ENCODE measurements around the gene DOK6.
"Not testable (repeated sequence)": the region's sequence is repeated elsewhere in the genome, so short reads cannot be mapped to it uniquely, and the experiment has no call there.

Gene DOK6

DNA sequence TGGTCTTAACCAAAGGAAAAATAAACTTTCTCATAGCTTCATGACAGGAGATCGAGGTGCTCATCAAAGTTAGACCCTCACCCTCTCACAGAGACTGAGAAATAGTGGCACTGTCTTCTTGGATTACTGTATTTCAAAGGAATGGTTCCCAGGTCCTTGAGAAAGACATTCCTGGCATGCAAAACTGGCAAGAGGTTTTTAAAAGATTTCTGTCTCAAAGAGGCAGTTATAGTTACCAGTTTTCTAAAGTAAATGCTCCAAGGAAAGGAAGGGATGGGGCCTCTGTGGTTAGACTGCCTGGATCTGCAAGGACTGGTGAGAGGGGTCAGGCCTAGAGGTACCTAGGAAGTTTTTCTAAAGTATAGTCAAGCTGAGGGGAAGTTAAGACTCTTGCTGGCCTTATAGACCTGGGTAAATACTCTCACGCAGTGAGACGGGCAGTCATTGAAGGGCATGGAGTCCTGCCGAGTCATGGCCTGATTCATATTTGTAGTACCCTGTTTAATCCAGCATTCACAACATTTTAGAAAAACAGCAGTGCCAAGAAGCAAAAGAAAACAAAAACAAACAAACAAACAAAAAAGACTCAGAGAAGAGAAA lies 226.1 kb downstream of the DOK6 start:
- no peak for DNase-seq (ENCODE audit: low read depth)

DNA sequence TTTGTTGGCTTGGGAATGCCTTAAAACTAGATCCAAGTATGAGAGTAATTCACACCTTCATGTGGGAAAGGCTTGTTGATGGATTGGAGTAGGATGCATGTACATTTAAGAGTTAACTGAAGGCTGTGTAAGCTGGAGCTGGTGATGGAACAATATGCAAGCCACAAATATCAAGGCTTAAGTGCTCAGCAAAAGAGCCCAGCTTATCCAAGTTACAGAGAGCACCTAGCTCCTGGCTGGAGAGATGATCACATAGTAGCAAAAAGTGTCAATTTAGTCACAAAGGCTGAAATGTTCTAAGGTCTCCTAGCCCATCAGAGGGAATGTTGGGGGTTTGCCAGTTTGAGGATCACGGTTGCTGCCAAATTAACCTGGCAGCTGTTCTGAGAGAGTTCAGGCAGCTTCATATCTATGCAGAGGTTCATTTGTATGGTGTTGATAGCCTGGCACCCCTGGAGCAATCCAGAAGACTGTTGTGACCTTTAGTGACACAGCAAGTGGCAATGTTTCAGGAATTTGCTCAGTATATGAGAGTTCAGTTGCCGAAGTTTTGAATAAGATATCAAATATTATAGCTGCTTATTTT lies 228.2 kb downstream of the DOK6 start:
- DNase-seq (ENCODE audit: low read depth) = no peak

DNA sequence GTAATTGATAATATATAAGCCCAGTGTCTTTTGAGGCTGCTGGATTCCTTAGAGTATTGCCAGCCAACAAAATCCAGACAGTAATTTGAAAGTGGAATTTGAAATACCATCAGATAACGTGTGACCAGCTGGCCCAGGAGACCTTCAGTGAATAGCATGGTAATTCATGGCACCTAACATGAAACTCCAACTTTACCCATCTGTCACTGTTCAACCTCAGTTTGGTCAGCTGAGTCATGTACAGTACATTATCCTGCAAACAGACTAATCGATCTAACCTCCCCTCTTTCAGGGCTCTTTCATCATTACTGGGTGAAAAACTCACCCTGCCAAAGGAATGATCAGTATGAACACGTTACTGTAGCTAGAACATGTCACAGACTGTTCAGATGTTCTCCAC lies 230.6 kb downstream of the DOK6 start:
- no peak for DNase-seq (ENCODE audit: low read depth)

GRCh38 chr18:69635482-69635881 lies 234.8 kb downstream of the DOK6 start:
- DNase-seq (ENCODE audit: low read depth) = no peak

- peak; percentile 10 for DNase-seq (ENCODE audit: low read depth)
These were observed 236.0 kb downstream of the DOK6 start for GRCh38 chr18:69636529-69637301.

GRCh38 chr18:69638056-69638455 lies 237.4 kb downstream of the DOK6 start:
- DNase-seq (ENCODE audit: low read depth) = no peak

DNA sequence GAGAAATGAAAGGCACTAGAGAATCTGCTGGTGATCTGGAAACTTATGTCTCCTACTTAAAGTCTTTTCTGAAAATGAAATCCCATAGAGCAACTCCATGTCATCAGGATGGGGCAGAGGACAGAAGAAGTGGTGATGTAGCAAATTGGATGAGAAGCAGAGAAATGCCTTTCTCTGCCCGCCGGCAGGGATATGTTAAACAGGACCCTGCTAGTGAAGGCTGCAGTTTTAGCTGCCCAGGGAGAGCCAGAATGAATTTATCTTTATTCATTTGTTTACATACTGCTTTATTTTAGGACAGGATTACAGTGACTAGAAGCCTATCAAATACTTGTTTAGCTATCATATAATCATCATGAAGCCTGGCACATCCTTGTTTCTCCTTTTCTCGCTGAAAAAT lies 247.0 kb downstream of the DOK6 start:
- no peak for DNase-seq (ENCODE audit: low read depth)

DNA sequence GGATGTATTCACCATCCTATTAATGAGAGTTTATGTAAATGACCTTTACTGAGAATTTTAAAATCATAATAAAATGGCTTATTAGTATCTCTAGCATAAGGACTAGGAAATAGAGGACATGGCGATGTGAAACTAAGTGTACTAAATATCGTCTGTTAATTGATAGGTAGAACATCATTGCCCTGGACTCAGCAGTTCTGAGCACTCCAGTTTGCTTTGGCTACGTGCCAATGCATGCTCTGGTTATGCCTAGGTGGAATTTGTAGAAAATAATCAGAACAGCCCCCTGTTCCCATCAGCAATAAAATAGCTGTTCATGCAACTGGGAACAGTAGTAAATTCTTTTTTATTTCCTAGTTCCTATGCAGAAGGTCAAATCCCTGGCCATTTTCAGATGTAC lies 247.8 kb downstream of the DOK6 start:
- DNase-seq (ENCODE audit: low read depth) = no peak

GRCh38 chr18:69649684-69650083 lies 249.0 kb downstream of the DOK6 start:
- no peak for DNase-seq (ENCODE audit: low read depth)

GRCh38 chr18:69651243-69651642 lies 250.6 kb downstream of the DOK6 start:
- DNase-seq (ENCODE audit: low read depth) = no peak

DNA sequence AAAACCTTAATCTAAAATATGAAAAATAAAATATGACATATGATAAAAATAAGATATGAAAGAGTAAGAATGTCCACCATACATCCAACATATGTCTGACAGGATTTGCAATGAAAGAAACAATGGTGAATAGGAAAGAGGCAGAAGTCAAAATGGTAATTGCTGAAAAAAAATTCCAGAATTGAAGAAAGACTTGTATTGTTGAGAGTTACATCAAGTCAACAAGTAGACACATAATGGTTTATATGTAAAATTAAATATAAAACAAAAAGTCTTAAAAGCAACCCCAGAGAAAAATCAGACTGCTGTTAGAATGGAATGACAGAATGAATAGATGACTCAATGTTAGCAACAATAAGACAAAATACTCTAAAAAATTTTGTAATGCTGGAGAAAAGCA lies 255.1 kb downstream of the DOK6 start:
- no peak for DNase-seq (ENCODE audit: low read depth)

GRCh38 chr18:69658103-69658502 lies 257.4 kb downstream of the DOK6 start:
- DNase-seq (ENCODE audit: low read depth) = no peak

DNA sequence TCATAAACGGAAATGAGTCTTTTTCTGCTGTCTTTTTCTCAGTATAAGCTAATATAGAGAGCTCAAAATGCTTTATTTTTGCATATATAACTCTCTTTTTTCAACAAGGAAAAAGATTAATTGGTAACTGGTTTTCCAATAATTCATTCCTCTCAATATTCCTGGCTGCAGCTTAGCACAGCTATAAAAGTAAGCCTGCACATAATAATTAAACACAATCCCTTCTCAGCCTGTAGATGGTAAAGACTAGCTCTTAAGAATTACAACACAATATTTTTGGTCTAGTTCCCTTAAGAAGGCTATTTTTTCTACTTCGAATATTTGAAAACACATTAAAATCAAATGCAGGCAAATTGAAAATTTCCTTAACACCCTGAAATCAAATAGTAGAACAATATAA lies 258.0 kb downstream of the DOK6 start:
- no peak for DNase-seq (ENCODE audit: low read depth)

DNA sequence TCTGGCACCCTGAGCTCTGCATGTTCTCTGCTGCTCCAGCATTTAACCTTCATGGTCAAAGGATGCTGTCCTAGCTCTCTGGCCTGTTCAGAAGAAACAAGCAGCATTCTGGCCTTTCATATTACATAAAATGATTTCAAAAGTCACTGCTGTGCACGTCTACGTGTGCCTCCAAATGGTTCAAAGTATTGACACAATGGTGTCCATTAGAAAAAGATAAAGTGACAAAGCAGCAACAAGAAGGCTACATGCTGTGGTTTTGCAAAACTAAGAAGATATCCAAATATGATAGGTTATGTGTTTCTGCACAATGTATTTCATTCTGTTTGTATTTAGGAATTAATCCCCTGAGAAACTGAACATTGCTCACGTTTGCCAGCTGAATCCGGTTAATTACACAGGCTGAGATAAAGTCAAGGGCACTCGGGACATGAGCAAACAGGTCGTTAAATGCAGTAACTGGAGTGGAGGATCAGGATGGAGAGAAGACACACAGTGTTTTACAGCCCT lies 258.5 kb downstream of the DOK6 start:
- DNase-seq (ENCODE audit: low read depth) = no peak

- not testable (repeated sequence) for DNase-seq (ENCODE audit: low read depth)
These were observed 261.4 kb downstream of the DOK6 start for GRCh38 chr18:69662090-69662489.

GRCh38 chr18:69664399-69664798 lies 263.7 kb downstream of the DOK6 start:
- no peak for DNase-seq (ENCODE audit: low read depth)

GRCh38 chr18:69674292-69674877 lies 273.7 kb downstream of the DOK6 start:
- no peak for DNase-seq (ENCODE audit: low read depth)

GRCh38 chr18:69674966-69675365 lies 274.3 kb downstream of the DOK6 start:
- DNase-seq (ENCODE audit: low read depth) = no peak

- DNase-seq (ENCODE audit: low read depth) = no peak
These were observed 276.9 kb downstream of the DOK6 start for GRCh38 chr18:69677595-69677994.

GRCh38 chr18:69680123-69680522 lies 279.4 kb downstream of the DOK6 start:
- DNase-seq (ENCODE audit: low read depth) = no peak

- DNase-seq (ENCODE audit: low read depth) = no peak
These were observed 282.5 kb downstream of the DOK6 start for GRCh38 chr18:69683176-69683575.

GRCh38 chr18:69684789-69685188 lies 284.1 kb downstream of the DOK6 start:
- DNase-seq (ENCODE audit: low read depth) = no peak

DNA sequence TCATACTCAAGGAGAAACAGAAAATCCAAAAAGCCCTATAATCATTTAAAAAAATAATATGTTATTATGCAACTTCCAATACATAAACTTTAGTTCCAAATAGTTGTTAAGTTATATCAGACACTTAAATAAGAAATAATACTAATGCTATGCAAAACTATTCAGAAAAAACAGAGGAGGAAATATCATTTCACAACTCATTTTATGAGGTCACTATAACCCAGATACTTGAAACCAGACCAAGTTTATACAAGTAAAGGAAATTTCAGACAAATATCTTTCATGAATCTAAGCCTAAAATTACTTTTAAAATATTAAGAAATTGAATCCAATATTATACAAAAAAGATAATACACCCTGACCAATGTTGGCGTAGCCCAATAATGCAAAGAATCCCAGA lies 286.2 kb downstream of the DOK6 start:
- no peak for DNase-seq (ENCODE audit: low read depth)

All from ELR (cell line).